Measurements from ENCODE around the gene CMIP. TPM values are rescaled to one million over a fixed set of nuclear protein-coding genes. Genes with fewer than 3 reads are reported as not detected.
A peak's percentile ranks its signal among the peaks of the same experiment; 100 is the strongest.

Gene CMIP
- total RNA-seq, 1 experiment from 2014 or later, result 48.2 TPM

- Histone ChIP-seq H3K27me3 (ENCODE audit: insufficient read depth, low read length) (no peaks in the 10 kb centered on the region), H2BK20ac (ENCODE audit: low read depth, low read length, poor library complexity, severe bottlenecking) (no peak overlapping the region), H3K4me1 (ENCODE audit: insufficient read depth, low read length) (peaks cover 4% of the 10 kb centered on the region; the same call in 1 of the 2 replicates), H2BK12ac (ENCODE audit: insufficient read length, low read depth, low read length) (no peak overlapping the region), H4K8ac (replicated peaks; ENCODE audit: insufficient read length, low read depth, low read length) (no peak overlapping the region), H2AFZ (ENCODE audit: low read length) (no peak overlapping the region), H3K56ac (ENCODE audit: insufficient read length, low read depth, low read length) (no peak overlapping the region), H3K27ac (ENCODE audit: insufficient read length, low read depth, low read length) (no peak overlapping the region), H3K79me2 (ENCODE audit: insufficient read depth, low read length) (no peaks in the 10 kb centered on the region; the same call in 1 of the 2 replicates), H4K5ac (ENCODE audit: insufficient read length, low read depth, low read length) (no peak overlapping the region), H2BK5ac (ENCODE audit: insufficient read length, low read length) (no peak overlapping the region), H3K79me1 (ENCODE audit: insufficient read depth, low read depth, low read length, poor library complexity, severe bottlenecking) (no peaks in the 10 kb centered on the region), H4K20me1 (ENCODE audit: control insufficient read depth, insufficient read depth, insufficient read length) (no peaks in the 10 kb centered on the region), H3K18ac (ENCODE audit: insufficient read length, low read depth, low read length) (no peak overlapping the region), H3K23me2 (ENCODE audit: insufficient read length, low read depth, low read length, poor library complexity, severe bottlenecking) (no peaks in the 10 kb centered on the region), H3K14ac (ENCODE audit: insufficient read depth, low read length) (no peak overlapping the region), H2BK120ac (ENCODE audit: low read depth, low read length, poor library complexity, severe bottlenecking) (no peak overlapping the region), H2AK5ac (ENCODE audit: insufficient read length, low read length) (no peak overlapping the region), H3K9me3 (ENCODE audit: control insufficient read depth, low read depth, low read length) (no peaks in the 10 kb centered on the region), H2BK15ac (ENCODE audit: low read depth, low read length) (no peak overlapping the region), H3K4ac (ENCODE audit: low read depth, low read length) (no peak overlapping the region), H3K23ac (ENCODE audit: insufficient read length, low read depth, low read length) (no peak overlapping the region), H4K91ac (ENCODE audit: insufficient read length, low read depth, low read length) (no peak overlapping the region), H3T11ph (ENCODE audit: low read length) (no peak overlapping the region), H3K9ac (ENCODE audit: extremely low read depth, insufficient read length, low read length) (no peak overlapping the region), H3K4me2 (ENCODE audit: insufficient read depth, insufficient read length, low read length) (no peak overlapping the region)
- no peaks in the 10 kb centered on the region for H3K9me3 Mint-ChIP-seq
- peaks cover 58 to 86% of the 10 kb centered on the region in 2 experiments for H3K4me1 Mint-ChIP-seq
- TF ChIP-seq CTCF (conservative IDR thresholded peaks at IDR 0.05), result no peak
- peak overlapping the region in 2 of 3 experiments; percentile 33 to 44; a peak in 1 of 7 replicates for H3K27ac Mint-ChIP-seq
- no CpG with 5 or more reads among the region's 15 CpGs for whole genome bisulfite sequencing (ENCODE audit: extremely low coverage, insufficient read length, low lambda C conversion rate)
- DNase-seq, result no peak
- H3K36me3 Mint-ChIP-seq (ENCODE audit: insufficient read depth in 1 of 3, low read depth in 3 of 3), result 0 out of 7 replicates have a peak, but pooled peaks cover 0 to 3% (median 0%) of the 10 kb centered on the region in 3 experiments
- no peak overlapping the region; a peak in 1 of 5 replicates for H3K4me3 Mint-ChIP-seq
- no peaks in the 10 kb centered on the region for H3K27me3 Mint-ChIP-seq (ENCODE audit: low read depth)
Observed at GRCh38 chr16:81635063-81635937, 190.7 kb downstream of the CMIP start.

Data from H9 (cell line).